ENCODE results near the gene PRMT1.

GRCh38 chr19:49632576-49632975, 44.5 kb upstream of the PRMT1 start:
- TF ChIP-seq, protein P1, sequence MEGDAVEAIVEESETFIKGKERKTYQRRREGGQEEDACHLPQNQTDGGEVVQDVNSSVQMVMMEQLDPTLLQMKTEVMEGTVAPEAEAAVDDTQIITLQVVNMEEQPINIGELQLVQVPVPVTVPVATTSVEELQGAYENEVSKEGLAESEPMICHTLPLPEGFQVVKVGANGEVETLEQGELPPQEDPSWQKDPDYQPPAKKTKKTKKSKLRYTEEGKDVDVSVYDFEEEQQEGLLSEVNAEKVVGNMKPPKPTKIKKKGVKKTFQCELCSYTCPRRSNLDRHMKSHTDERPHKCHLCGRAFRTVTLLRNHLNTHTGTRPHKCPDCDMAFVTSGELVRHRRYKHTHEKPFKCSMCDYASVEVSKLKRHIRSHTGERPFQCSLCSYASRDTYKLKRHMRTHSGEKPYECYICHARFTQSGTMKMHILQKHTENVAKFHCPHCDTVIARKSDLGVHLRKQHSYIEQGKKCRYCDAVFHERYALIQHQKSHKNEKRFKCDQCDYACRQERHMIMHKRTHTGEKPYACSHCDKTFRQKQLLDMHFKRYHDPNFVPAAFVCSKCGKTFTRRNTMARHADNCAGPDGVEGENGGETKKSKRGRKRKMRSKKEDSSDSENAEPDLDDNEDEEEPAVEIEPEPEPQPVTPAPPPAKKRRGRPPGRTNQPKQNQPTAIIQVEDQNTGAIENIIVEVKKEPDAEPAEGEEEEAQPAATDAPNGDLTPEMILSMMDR (IDR thresholded peaks at IDR 0.05): no peak
- TF ChIP-seq ZFX (IDR thresholded peaks at IDR 0.05; ENCODE audit: borderline replicate concordance): no peak

Measured in 22Rv1 (cell line).